ENCODE data around the gene NDUFS6. TPM values are rescaled to one million over a fixed set of nuclear protein-coding genes. Genes with fewer than 3 reads are reported as not detected.

Gene NDUFS6
- total RNA-seq (10 to 100 TPM; 18.2 to 38.4 (median 25.1) TPM), polyA plus RNA-seq (10 to 100 TPM; 36.7 to 74.2 (median 49.3) TPM)
- long read RNA-seq, donor 1, transcript NDUFS6-201 (4 exons, 1,082 nt): major isoform, 59 of 80 reads
- long read RNA-seq, donor 1, partial matches to known transcripts: 13 of 80 reads
- long read RNA-seq, donor 1, other reads (novel, unspliced or antisense): 6 of 80 reads
- long read RNA-seq, donor 2, transcript NDUFS6-201 (4 exons, 1,082 nt): major isoform, 38 of 39 reads
- long read RNA-seq, donor 2, partial matches to known transcripts: 0 of 39 reads
- long read RNA-seq, donor 2, other reads (novel, unspliced or antisense): 0 of 39 reads

DNA sequence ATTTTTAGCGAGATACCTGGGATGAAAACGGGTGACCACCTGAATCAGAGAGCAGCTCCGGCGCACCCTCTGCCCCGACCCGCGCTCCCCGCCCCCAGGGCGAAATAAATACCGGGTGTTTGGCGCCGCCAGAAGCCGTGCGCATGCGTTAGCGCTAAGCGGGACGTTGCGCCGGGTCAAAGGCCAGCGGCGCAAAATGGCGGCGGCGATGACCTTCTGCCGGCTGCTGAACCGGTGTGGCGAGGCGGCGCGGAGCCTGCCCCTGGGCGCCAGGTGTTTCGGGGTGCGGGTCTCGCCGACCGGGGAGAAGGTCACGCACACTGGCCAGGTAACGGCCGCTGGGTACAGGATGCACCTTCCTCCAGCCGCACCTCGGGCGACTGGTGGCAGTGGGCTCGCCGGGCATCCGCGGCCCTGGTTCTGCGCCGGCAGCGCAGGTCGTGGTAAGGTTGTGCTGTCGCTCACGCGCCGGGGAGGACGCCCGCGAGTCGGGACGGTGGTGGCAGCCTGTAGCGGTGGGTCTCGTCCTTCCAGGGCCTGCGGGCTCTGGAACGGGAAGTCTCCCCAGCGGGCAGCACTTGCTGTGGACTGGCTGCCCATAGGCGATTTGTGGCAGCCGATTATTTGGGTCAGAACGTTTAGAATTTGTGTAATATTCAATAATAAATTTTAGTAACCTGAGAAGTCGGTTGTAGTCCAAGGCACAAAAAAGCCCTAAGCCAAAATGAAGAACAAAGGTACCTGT is at the start of gene NDUFS6:
Gene NDUFS6, plus strand, starts transcription at position 186 of the 745 bp plus-strand sequence. Its CDS starts 11 bp downstream, at position 197.
- Histone ChIP-seq H3K4me3 (peak within 1 kb of the TSS; percentile 90 to 99 (median 97)), H3K27ac (peak within 1 kb of the TSS; percentile 70 to 93 (median 90)), H3K4me1 (peaks cover 18 to 87% (median 55%) of the 10 kb centered on the region in 6 donors), H3K27me3 (replicated peaks in 1 of 7) (no peaks in the 10 kb centered on the region), H3K36me3 (peaks cover 0 to 64% (median 55%) of the 10 kb centered on the region in 6 donors), H3K9me3 (no peaks in the 10 kb centered on the region)
- intact Hi-C loops (cut with DNase I; ENCODE audit: low total_unique reads): no loop called here
- 0 to 1% (median 0%) methylated on average over 42 to 69 of the region's 69 CpGs for WGBS, 5 donors
- peak; percentile 96 for DNase-seq
- peak in 1 of 3 donors; percentile 71 for TF ChIP-seq POLR2A (IDR thresholded peaks at IDR 0.05)
- TF ChIP-seq POLR2AphosphoS5 (IDR thresholded peaks at IDR 0.05): peak; percentile 91 to 95 (median 93)
- peak in 1 of 11 experiments; percentile 19 for TF ChIP-seq CTCF (IDR thresholded peaks at IDR 0.05 in 8 of 11, conservative IDR thresholded peaks at IDR 0.05 in 3 of 11)

DNA sequence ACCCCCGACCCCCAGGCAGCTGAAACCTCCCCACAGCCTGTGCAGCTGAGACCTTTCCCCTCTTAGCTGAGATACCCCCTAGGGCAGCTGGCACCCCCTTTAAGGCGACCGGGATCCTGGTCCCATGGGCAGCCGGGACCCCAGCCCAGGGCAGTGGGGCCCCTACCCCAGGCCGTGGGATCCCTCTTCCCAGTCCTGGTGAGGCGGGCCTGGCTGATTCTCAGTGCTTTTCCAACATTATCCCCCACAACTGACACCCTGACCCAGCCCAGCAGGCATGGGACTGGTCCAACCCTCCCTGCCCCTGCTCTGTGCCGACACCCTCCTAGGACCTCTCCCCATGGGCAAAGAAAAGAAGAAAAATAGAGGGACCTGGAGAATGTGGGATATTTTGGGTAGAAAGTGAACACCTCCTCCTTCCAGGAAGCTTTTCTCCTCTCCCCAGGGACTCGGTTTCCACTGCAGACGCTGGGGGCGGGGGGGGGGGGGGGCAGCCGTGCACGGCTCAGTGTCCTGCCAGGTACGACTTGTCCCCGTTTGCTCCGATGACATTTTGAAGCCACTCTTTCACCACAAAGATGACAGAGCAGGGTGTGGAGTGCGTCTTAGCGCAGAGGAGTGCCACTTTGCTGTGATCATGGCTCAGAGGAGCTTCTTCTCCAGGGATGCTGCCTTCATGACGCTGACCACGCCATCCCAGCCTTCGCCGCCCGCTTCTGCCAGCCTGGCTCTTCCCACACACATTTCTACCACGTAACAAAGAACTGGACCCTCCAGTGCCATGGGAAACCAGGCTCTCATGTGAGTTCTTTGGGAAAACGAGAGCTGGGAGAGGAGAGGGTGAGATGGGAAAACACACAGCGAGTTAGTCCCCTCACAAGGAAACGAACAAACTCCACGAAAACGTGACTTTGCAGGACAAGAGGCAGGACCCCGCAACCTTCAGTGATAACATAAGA is 49.1 kb upstream of the NDUFS6 start:
- H3K27me3 ChIP-seq (replicated peaks in 1 of 7): peaks cover 0 to 37% (median 0%) of the 10 kb centered on the region in 7 donors
- no peaks in the 10 kb centered on the region for H3K4me1 ChIP-seq
- no peak overlapping the region for H3K27ac ChIP-seq
- H3K4me3 ChIP-seq: no peak overlapping the region
- intact Hi-C loops (cut with DNase I; ENCODE audit: low total_unique reads): no loop called here
- no peaks in the 10 kb centered on the region for H3K36me3 ChIP-seq
- H3K9me3 ChIP-seq: no peaks in the 10 kb centered on the region
- no peak for TF ChIP-seq CTCF (IDR thresholded peaks at IDR 0.05 in 8 of 11, conservative IDR thresholded peaks at IDR 0.05 in 3 of 11)
- TF ChIP-seq POLR2AphosphoS5 (IDR thresholded peaks at IDR 0.05): no peak
- no peak for TF ChIP-seq POLR2A (IDR thresholded peaks at IDR 0.05)
- no peak for DNase-seq
- 77 to 85% (median 81%) methylated on average over 23 to 29 of the region's 29 CpGs for WGBS, 5 donors

GRCh38 chr5:1752881-1753280 is 48.3 kb upstream of the NDUFS6 start:
- intact Hi-C loops (cut with DNase I; ENCODE audit: low total_unique reads): no loop called here
- TF ChIP-seq POLR2AphosphoS5 (IDR thresholded peaks at IDR 0.05): no peak
- no peak for TF ChIP-seq POLR2A (IDR thresholded peaks at IDR 0.05)
- no peak for TF ChIP-seq CTCF (IDR thresholded peaks at IDR 0.05 in 8 of 11, conservative IDR thresholded peaks at IDR 0.05 in 3 of 11)
- WGBS, 5 donors: 76 to 86% (median 76%) methylated on average over 16 of the region's 16 CpGs
- H3K36me3 ChIP-seq: no peaks in the 10 kb centered on the region
- no peak overlapping the region for H3K27ac ChIP-seq
- no peaks in the 10 kb centered on the region for H3K4me1 ChIP-seq
- no peak overlapping the region for H3K4me3 ChIP-seq
- DNase-seq: no peak
- H3K9me3 ChIP-seq: no peaks in the 10 kb centered on the region
- peaks cover 0 to 37% (median 0%) of the 10 kb centered on the region in 7 donors for H3K27me3 ChIP-seq (replicated peaks in 1 of 7)
